Medulla oblongata (tissue), 1 donor: ENCODE data around the gene TRAPPC14.
"Not testable (repeated sequence)": the region's sequence is repeated elsewhere in the genome, so short reads cannot be mapped to it uniquely, and the experiment has no call there.

ENCODE experiments used
- DNase-seq: peaks from one replicate; pipeline ENCODE4 v3.0.0-alpha.2; 2015; ENCODE audit errors: extremely low spot score

The TRAPPC14 gene

GRCh38 chr7:100154651-100155491 is 3.7 kb downstream of the TRAPPC14 start:
- DNase-seq = no peak

- DNase-seq = no peak
Observed at GRCh38 chr7:100153708-100154535, 4.6 kb downstream of the TRAPPC14 start.

DNA sequence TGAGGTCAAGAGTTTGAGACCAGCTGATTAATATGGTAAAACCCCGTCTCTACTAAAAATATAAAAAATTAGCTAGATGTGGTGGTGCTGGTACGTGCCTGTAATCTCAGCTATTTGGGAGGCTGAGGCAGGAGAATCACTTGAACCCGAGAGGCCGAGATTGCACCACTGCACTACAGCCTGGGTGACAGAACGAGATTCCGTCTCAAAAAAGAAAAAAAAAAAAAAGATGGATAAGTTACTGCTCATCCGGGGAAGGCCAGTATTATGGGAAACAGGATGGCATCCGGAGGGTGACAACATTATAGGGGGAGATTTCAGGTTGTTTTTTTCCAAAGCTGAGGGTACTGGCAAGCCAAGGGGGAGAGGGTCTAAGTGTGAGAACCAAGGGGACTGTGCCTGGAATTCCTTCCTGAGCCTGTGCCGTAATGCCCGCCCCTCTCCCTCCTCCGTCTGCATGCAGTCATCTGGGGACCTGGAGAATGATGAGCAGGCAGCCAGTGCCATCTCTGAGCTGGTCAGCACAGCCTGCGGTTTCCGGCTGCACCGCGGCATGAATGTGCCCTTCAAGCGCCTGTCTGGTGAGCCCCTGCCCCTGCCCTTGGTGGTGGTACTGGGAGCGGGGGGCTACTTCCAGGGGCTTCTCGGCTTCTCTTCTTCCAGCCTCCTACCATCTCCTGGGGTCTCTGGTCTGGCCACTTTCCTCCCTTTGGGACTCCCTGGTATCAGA is 5.4 kb downstream of the TRAPPC14 start:
- no peak for DNase-seq

GRCh38 chr7:100152404-100152803 is 6.1 kb downstream of the TRAPPC14 start:
- peak; percentile 58 for DNase-seq

GRCh38 chr7:100148559-100149328 is 9.8 kb downstream of the TRAPPC14 start, which contains the start of gene LAMTOR4:
Gene LAMTOR4 (plus strand): TSS chr7:100148918. CDS start chr7:100148973, 55 bp downstream.
- DNase-seq = peak; percentile 100

- DNase-seq = no peak
Observed at GRCh38 chr7:100148225-100148558, 10.3 kb downstream of the TRAPPC14 start.

DNA sequence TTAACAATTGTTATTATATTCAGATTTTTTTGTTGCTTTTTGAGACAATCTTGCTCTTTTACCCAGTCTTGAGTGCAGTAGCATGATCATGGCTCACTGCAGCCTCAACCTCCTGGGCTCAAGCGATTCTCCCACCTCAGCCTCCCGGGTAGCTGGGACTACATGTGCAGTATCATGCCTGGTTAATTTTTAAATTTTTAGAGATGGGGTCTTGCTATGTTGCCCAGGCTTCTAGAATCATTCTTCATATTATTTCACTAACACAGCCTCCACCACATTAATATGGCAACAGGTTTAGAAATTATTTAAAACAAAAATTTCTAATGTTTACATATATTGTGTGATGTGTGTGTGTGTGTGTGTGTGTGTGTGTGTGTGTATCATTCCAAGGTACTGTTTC is 11.2 kb downstream of the TRAPPC14 start:
- DNase-seq = no peak

GRCh38 chr7:100146350-100146749 is 12.2 kb downstream of the TRAPPC14 start:
- not testable (repeated sequence) for DNase-seq

DNA sequence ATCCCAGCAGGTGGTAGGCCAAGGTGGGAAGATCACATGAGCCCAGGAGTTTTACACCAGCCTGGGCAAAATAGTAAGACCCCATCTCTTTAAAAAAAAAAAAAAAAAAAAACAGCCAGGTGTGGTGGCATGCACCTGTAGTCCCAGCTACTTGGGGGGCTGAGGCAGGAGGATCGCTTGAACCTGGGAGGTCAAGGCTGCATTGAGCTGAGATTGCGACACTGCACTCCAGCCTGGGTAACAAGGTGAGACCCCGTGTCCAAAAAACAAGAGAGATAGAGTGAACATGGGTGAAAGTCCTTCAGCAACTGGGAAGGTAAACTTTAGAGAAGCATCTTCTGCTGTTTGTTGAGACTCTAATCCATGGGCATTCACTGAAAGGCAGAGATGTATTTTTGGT is 16.1 kb downstream of the TRAPPC14 start:
- DNase-seq = no peak

DNA sequence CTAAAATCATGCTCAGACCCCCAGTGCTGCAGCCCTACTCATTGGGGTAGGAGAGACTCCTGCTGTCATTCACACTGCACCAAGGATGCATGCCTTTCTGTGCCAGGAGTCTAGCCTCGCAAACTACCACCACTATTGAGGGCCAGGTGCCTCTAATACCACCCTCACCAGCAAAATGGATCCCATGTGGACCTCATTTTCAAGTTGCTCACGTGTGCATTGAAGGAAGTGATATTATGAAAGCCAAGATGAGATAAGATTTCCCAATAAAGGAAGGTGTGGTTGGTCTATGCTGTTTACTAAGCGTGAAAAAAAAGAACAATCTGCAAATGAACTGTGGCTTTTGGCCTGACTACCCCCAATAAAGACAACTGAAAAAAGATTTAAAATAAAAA is 17.0 kb downstream of the TRAPPC14 start:
- no peak for DNase-seq

GRCh38 chr7:100137851-100138760 is 20.4 kb downstream of the TRAPPC14 start:
- no peak for DNase-seq

DNA sequence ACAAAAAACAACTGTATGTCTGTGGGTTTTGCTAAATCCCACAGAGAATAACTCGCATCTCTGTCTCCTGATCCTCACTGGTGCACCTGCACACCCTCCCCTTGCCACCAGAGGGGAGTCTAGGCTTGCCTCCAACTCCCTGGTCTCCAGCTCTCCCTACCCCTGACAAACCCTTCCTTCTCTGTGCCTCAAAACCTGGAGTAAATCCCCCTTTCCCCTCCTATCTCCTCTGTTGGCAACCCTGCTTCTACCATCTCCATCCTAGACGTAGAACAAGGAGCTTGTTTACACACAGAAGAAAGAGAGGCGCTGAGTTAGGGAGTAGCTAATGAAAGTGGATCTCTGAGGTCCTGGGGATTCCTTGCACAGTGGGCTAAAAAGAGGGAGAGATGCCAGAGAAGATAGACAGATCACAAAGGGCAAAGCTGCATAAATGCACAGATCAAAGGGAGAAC is 25.8 kb downstream of the TRAPPC14 start:
- DNase-seq = peak; percentile 71

GRCh38 chr7:100132126-100132525 is 26.4 kb downstream of the TRAPPC14 start:
- no peak for DNase-seq

GRCh38 chr7:100130608-100131453 is 27.7 kb downstream of the TRAPPC14 start:
- DNase-seq = peak; percentile 72

GRCh38 chr7:100130220-100130607 is 28.3 kb downstream of the TRAPPC14 start:
- not testable (repeated sequence) for DNase-seq

GRCh38 chr7:100128637-100128963 is 29.9 kb downstream of the TRAPPC14 start:
- DNase-seq = no peak

DNA sequence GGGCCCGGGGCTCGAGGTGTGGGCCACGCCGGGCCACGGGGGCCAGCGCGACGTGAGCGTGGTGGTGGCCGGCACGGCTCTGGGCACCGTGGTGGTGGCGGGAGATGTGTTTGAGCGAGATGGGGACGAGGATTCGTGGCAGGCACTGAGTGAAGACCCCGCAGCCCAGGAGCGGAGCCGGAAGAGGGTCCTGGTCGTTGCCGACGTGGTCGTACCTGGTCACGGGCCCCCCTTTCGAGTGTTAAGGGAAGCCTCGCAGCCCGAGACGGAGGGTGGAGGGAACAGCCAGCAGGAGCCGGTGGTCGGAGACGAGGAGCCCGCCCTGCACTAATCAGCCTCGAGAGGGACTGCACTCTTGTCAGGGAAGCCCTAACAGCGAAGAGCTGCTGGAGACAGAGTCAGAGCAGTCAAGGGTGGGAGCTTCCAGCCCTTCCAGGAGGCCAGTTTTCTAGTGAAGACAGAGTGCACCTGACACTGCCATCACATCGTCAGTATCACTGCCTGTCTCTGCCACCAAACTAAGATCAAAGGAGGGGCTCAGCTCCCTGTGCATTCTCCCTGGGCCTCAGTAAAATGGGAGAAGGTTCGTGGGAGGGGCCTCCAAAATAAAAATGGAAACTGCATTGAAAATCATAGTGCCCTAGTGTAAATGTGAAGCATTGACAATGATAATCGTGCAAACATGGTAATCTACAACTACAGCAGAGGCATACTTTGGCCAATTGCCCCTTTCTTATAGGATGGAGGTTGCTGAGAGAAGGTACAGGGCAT is 30.5 kb downstream of the TRAPPC14 start:
- no peak for DNase-seq
